Bronchus fibroblast of lung (primary cell): ENCODE measurements around the gene ZNF358. TPM values are rescaled to one million over a fixed set of nuclear protein-coding genes. Genes with fewer than 3 reads are reported as not detected.

Source experiments
- total RNA-seq: library from RNA; depleted of rRNA; stranded (reverse); fragments of >200 nt; gene quantifications from 2 replicates; pipeline ENCODE4 v1.2.3, GENCODE V29; 2015

ZNF358 gene
- total RNA-seq: 32.4 and 36.0 TPM in 2 replicates

GRCh38 chr19:7515645-7516151 is at the start of gene ZNF358:
Gene ZNF358, plus strand, starts transcription at chr19:7516103. Its CDS starts 3,140 bp downstream, at chr19:7519243.

GRCh38 chr19:7488736-7489353 is 27.1 kb upstream of the ZNF358 start, which contains the start of gene PEX11G:
Gene PEX11G, minus strand, starts transcription at chr19:7489035. Its CDS starts 25 bp downstream, at chr19:7489010.

GRCh38 chr19:7522072-7522922 is 6.4 kb downstream of the ZNF358 start, which contains the start of gene MCOLN1:
Gene MCOLN1, plus strand, starts transcription at chr19:7522624. Its CDS starts 127 bp downstream, at chr19:7522751.

GRCh38 chr19:7535047-7535997 is 19.4 kb downstream of the ZNF358 start, which contains the start of gene PNPLA6:
Gene PNPLA6, plus strand, starts transcription at chr19:7535717. Its CDS starts 72 bp downstream, at chr19:7535789.

Other genes with a start within 250 kb of the ZNF358 start
- 5.5 and 6.1 TPM in 2 replicates for gene INSR, start 221.7 kb upstream of the ZNF358 start, total RNA-seq
- 29.4 and 32.0 TPM in 2 replicates for gene ARHGEF18, start 167.2 kb upstream of the ZNF358 start, total RNA-seq
- 3.4 and 4.4 TPM in 2 replicates for gene PEX11G, start 27.1 kb upstream of the ZNF358 start, total RNA-seq
- gene MCOLN1, start 6.5 kb downstream of the ZNF358 start, total RNA-seq: 5.2 and 8.0 TPM in 2 replicates
- 86.8 and 95.0 TPM in 2 replicates for gene PNPLA6, start 19.6 kb downstream of the ZNF358 start, total RNA-seq
- 0.17 TPM in 1 of 2 replicates, not detected in the other for gene CAMSAP3, start 79.8 kb downstream of the ZNF358 start, total RNA-seq
- gene XAB2, start 113.4 kb downstream of the ZNF358 start, total RNA-seq: 31.1 and 39.8 TPM in 2 replicates
- 13.6 and 15.9 TPM in 2 replicates for gene PET100, start 113.7 kb downstream of the ZNF358 start, total RNA-seq
- not detected in 2 replicates for gene PCP2, start 117.6 kb downstream of the ZNF358 start, total RNA-seq
- 10.1 and 16.5 TPM in 2 replicates for gene STXBP2, start 121.0 kb downstream of the ZNF358 start, total RNA-seq
- gene RETN, start 152.9 kb downstream of the ZNF358 start, total RNA-seq: not detected in 2 replicates
- gene MCEMP1, start 161.0 kb downstream of the ZNF358 start, total RNA-seq: not detected in 2 replicates
- 75.8 and 93.9 TPM in 2 replicates for gene TRAPPC5, start 164.7 kb downstream of the ZNF358 start, total RNA-seq
- not detected in 2 replicates for gene FCER2, start 186.0 kb downstream of the ZNF358 start, total RNA-seq
- not detected in 2 replicates for gene CLEC4G, start 216.0 kb downstream of the ZNF358 start, total RNA-seq
- gene CD209, start 231.4 kb downstream of the ZNF358 start, total RNA-seq: not detected in 2 replicates
- not detected in 2 replicates for gene CLEC4M, start 247.1 kb downstream of the ZNF358 start, total RNA-seq